Activated naive CD4-positive, alpha-beta T cell treated with anti-CD3 and anti-CD28 coated beads, Interleukin-2, amount 50 U/mL, for 16 hours (primary cell): ENCODE measurements around the gene EMP2.
"Not testable (repeated sequence)": the region's sequence is repeated elsewhere in the genome, so short reads cannot be mapped to it uniquely, and the experiment has no call there.

Source experiments
- DNase-seq: peaks from one replicate; pipeline ENCODE4 v3.0.0-alpha.2; 2020

EMP2 gene

DNA sequence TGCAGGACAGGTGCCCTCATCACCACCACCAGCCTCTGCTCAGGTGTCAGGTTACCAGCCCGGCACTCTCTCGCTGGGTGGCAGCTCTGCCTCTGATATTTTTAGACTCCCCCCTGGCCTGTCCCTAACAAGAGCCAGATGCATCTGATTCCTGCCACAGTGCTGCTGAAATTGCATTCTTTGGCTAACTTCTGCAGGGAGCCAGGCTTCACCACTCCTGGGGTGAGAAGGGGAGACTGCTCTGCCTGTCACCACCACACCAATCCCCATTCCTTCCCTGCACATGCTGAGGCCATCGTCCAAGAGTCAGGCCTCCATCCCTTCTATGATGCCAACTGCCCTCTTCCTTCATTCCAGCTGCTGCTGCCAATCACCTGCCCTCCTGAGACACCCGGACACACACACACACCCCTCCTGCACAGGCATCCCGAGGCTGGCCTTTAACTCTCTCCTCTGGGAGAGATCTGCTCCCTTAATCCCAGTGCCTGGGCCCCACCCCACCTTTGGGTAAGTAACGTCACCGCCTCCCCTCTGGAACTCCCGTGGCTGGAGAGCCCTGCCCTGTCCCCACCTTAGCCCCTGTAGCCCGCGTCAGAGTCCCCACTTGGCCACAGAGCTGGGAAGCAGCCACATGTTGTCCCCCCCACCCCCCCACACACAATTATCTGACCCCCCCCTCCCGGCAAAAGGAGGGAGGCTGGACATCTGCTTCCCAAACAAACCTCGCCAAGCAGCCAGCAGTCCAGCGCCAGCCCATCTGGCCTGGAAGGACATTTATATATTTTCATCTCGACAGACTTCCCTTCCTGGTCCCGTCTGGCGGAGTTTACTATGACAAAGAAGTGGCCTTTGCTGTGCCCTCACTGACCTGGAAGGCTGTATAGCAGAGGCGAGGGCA, 2.8 kb downstream of the EMP2 start:
- no peak for DNase-seq

GRCh38 chr16:10576390-10577304, 3.8 kb downstream of the EMP2 start:
- no peak for DNase-seq

- no peak for DNase-seq
Observed at GRCh38 chr16:10575506-10576130, 4.8 kb downstream of the EMP2 start.

DNA sequence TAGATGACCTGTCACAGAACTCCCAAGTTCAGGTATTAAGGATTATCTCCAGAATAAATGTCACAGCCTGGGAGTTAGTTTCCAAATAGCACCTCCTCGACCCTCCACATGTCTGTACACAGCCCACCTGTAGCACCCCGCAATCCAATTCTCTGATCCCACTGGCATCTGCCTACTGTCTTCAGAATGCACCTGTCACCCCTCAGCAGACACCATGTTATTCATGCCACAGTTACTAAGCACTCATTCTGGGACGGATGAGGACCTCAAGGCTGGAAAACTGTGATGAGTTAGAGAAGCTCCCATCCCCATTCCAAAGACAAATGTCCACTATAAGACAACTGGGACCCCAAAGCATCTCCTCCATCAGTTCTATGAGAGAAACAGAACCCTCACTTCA, 7.8 kb downstream of the EMP2 start:
- no peak for DNase-seq

GRCh38 chr16:10571354-10571753, 9.0 kb downstream of the EMP2 start:
- DNase-seq: no peak

- no peak for DNase-seq
Observed at GRCh38 chr16:10569621-10570020, 10.8 kb downstream of the EMP2 start.

- DNase-seq: no peak
Observed at GRCh38 chr16:10566613-10567012, 13.8 kb downstream of the EMP2 start.

DNA sequence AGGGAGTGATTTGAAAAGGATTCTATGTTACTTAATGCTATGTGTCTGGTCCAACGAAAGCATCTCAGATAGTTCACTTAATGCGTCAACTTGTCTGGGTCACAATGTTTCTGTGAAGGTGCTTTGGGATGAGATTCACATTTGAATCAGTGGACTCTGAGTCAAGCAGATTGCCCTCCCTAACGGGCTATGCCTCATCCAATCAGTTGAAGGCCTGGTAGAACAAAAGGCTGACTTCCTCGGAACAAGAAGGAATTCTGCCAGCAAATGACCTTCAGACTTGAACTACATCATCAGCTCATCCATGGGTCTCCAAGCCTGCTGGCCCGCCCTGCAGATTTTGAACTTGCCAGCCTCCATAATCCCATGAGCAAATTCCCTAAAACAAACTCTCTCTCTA, 15.2 kb downstream of the EMP2 start:
- no peak for DNase-seq

DNA sequence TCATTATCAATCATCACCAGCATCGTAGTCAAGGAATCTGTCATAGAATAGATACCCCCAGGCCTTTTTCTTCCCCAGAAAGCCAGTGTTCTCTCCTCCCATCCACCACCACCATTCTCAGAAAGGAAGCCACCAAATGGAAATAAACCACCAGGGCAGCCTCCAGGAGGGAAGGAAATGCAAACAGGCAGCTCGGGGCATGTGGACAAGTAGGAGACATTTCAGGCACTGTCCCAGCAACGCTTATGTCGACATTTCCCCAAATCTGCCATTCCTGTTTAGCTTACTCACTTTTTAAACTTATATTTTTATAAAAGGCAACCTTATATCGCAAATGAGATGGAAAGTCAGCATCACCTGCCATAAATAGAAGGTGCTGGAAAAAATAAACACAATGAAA, 15.8 kb downstream of the EMP2 start:
- DNase-seq: no peak

DNA sequence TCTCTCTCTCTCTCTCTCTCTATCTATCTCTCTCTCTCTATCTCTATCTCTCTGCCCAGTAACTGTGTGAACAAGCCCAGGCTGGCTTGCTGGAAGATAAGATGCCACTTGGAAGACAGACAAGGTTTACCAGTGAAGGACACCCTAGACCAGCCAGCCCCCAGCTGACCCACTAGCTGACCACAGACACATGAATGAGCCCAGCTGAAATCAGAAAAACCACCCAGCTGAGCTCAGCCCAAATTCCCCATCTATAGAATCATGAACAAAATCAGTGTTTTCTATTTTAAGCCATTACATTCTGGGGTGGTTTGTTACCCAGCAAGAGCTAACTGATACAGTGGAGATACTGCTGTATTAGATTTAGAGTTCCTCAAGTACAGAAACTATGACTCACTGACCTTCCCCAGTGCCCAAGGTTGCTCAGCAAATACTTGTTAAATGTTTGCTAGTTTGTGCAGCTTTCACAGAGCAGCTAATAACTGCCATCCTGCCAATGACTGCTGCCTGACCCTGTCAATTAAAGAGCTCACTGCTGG, 18.0 kb downstream of the EMP2 start:
- DNase-seq: no peak

DNA sequence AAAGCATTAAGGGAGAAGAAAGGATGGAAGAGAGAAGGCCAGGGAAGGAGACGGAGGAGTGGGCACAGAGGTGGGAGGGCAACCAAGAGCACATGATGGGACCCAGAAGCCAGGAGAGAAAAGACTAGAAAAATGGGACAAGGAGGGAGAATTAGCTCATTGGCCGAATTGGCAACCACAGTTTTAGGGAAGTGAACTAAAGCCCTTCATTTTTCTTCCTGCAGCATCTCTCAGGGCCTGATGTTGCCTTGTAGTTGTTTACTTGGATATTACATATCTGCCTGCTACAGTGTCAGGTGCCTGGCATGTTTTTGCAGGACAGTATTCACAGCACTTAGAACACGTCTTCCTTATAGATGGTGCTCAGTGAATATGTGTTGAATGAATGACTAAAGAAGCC, 19.0 kb downstream of the EMP2 start:
- no peak for DNase-seq

DNA sequence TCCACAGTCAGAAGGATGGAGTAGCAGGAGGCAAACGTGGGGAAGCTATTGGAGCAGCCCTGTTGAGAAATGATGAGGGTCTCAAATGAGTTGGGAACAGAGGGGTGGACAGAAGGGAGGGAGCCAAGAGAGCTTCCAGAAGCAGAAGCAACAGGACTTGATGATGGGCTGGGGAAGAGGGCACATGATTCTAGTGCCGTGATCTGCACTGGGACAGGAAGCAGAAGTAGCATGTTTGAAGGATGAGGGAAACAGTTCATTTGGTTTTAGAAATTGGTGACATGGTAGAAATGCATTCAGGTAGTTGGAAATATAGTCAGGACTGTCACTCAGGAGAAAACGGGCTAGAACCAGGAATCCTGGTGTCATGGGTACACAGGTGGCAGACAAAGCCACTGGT, 19.4 kb downstream of the EMP2 start:
- no peak for DNase-seq

DNA sequence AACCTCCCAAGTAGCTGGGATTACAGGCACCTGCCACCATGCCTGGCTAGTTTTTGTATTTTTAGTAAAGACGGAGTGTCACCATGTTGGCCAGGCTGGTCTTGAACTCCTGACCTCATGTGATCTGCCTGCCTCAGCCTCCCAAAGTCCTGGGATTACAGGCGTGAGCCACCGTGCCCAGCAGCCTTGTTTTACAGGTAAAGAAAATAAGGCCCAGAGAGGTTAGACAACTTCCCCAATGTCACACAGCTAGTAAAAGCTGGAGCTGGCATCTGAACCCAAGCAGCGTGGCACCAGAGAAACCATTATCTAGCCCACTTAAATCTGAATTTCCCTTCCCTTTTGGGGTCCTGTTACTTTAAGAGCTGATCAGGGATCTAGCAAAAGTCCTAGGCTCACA, 20.6 kb downstream of the EMP2 start:
- DNase-seq: not testable (repeated sequence)

GRCh38 chr16:10558746-10559641, 21.4 kb downstream of the EMP2 start:
- DNase-seq: no peak

- DNase-seq: no peak
Observed at GRCh38 chr16:10558305-10558704, 22.1 kb downstream of the EMP2 start.

DNA sequence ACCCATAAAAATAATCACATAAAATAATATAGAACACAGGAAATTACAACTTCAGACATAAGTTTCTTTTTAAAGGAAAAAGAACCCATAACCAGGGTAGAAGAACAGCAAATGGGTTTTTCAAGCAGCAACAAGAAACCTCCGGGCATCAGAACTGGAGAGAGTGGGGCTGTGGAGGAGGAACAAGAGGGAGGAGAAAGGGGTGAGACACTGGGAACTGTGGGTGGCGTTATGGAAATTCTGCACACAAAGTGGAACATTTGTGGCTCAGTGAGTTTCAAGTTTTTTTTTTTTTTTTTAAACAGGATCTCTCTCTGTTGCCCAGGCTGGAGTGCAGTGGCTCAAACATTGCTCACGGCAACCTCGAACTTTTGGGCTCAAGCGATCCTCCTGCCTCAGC, 22.6 kb downstream of the EMP2 start:
- DNase-seq: no peak

DNA sequence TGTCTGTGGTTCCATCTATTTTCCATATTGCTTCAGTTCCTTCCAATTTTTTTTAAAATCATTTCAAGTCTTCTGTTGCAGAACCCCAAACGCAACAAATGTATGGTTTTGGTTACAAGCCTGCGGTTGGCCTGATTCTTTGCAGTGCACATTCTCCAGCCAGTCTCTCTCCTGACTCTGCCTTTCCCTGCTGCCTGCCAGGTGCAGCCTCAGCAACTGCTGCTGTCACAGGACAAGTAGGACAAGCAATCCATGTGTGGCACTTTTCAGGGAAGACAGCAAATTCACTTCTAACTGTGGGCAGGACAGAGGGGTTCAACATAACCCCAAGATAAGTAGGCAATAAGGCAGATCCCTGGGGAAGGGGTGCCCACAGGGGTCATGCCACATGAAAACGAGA, 24.2 kb downstream of the EMP2 start:
- DNase-seq: no peak

DNA sequence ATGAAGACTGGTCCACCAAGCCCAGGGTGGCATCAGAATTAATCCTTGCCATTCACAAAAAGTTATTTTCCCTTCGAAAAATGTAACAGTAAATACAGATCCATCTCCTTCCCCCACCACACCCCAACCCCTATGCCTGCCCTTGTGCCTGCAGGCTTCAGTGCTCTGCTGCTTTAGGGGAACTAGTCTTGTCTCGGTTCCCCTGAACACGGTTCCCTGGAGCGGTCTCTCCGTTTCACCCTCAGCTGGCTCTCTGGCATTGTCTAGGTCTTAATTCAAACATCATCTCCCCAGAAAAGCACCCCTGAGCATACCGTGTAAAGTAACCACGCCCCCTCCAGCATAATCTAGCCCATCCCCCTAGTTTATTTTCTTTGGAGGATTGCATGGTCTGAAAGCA, 25.8 kb downstream of the EMP2 start:
- DNase-seq: no peak

- DNase-seq: peak; percentile 62
Observed at GRCh38 chr16:10552998-10553491, 27.4 kb downstream of the EMP2 start.

- DNase-seq: no peak
Observed at GRCh38 chr16:10552281-10552680, 28.1 kb downstream of the EMP2 start.

GRCh38 chr16:10551881-10552280, 28.5 kb downstream of the EMP2 start:
- DNase-seq: no peak

GRCh38 chr16:10548404-10548803, 32.0 kb downstream of the EMP2 start:
- no peak for DNase-seq
